GM12801 (cell line): Measurements from ENCODE around the gene FILIP1.

Source experiments
- TF ChIP-seq, protein P1 (sequence below): IDR thresholded peaks from one replicate; pipeline ENCODE4 v1.5.1; 2011; ENCODE audit warnings: control low read depth; ENCODE audit not compliant: insufficient read length; ENCODE audit errors: extremely low read depth

The FILIP1 gene

GRCh38 chr6:75278474-75279077 lies 215.0 kb downstream of the FILIP1 start:
- TF ChIP-seq, protein P1, sequence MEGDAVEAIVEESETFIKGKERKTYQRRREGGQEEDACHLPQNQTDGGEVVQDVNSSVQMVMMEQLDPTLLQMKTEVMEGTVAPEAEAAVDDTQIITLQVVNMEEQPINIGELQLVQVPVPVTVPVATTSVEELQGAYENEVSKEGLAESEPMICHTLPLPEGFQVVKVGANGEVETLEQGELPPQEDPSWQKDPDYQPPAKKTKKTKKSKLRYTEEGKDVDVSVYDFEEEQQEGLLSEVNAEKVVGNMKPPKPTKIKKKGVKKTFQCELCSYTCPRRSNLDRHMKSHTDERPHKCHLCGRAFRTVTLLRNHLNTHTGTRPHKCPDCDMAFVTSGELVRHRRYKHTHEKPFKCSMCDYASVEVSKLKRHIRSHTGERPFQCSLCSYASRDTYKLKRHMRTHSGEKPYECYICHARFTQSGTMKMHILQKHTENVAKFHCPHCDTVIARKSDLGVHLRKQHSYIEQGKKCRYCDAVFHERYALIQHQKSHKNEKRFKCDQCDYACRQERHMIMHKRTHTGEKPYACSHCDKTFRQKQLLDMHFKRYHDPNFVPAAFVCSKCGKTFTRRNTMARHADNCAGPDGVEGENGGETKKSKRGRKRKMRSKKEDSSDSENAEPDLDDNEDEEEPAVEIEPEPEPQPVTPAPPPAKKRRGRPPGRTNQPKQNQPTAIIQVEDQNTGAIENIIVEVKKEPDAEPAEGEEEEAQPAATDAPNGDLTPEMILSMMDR: no peak

GRCh38 chr6:75275067-75275466 lies 218.5 kb downstream of the FILIP1 start:
- TF ChIP-seq, protein P1: no peak

GRCh38 chr6:75273009-75273408 lies 220.6 kb downstream of the FILIP1 start:
- TF ChIP-seq, protein P1: no peak

DNA sequence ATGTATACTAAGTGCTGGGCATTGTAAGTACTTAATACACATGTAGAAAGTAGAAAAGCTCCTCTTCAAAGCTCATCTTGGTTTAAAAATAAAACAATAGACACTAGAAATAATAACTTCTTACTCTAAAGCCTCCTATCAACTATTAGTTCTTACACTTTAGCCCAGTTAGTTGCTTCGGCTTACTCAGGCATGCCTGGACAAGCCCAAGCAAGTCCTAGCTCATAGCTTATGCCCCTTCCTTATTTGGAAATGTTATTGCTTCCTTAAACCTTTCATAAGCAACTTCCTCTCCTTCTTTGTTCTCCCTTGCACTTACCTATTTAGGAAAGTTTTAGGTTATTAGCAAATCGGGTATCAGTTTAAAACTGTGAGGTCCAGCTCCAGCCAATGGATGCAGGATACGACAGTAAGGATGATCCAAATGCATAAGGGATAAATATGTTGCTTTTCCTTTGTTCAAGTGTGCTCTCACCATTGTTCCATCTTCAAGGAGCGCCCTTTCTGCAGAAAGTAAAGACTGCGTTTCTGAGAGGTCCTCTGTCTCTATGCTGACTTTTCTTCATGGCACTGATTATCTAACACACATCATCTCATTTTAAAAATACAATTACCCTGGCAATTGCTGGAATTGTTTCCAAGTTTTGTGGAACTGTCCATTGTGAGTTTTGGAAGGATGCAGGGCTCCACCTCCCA lies 221.3 kb downstream of the FILIP1 start:
- TF ChIP-seq, protein P1: no peak

- TF ChIP-seq, protein P1: no peak
These were observed 224.6 kb downstream of the FILIP1 start for GRCh38 chr6:75268988-75269354.

- TF ChIP-seq, protein P1: no peak
These were observed 225.2 kb downstream of the FILIP1 start for GRCh38 chr6:75268121-75268987.

DNA sequence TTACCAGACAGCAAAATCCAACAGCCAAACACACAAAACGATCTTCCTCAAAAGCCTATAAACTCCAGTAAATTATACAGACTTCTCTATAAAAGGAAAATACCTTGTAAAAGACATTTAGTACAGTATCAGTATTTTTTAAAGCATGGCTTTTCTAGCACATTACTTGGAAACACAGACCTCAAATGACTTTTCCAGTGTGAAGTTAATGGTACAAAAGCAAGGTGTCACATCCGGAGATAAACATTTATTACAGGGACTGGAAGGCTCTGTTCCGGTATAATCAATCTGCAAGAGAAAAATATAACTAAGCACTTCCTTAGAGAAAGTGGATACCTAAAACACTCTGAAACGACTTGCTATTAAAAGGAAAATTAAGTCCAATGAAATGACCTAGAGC lies 226.1 kb downstream of the FILIP1 start:
- TF ChIP-seq, protein P1: no peak
